Astrocyte (in vitro differentiated cells and primary cell): ENCODE data around the gene CCDC12. TPM values are rescaled to one million over a fixed set of nuclear protein-coding genes. Genes with fewer than 3 reads are reported as not detected.
A peak's percentile ranks its signal among the peaks of the same experiment; 100 is the strongest.

Source experiments
- DNase-seq: peaks from one replicate; pipeline ENCODE4 v3.0.0-alpha.2; 2010; ENCODE audit warnings: low read depth
- FAIRE-seq: peaks from 2 replicates; lab custom pipeline; 2011; peaks lifted over from hg19 to GRCh38; lab: Jason Lieb, UNC
- H2AFZ ChIP-seq: 2 replicates; pipeline ENCODE4 v1.6.0; 2012; ENCODE audit warnings: low read depth, low read length, inconsistent platforms
- H3K27ac ChIP-seq: 2 replicates; pipeline ENCODE4 v1.5.1; 2011; ENCODE audit warnings: low read depth, low read length, inconsistent platforms
- H3K27me3 ChIP-seq: 2 replicates; pipeline ENCODE4 v1.6.0; 2011; ENCODE audit warnings: low read length, inconsistent platforms; ENCODE audit not compliant: insufficient read depth
- H3K36me3 ChIP-seq: 2 replicates; pipeline ENCODE4 v1.5.1; 2011; ENCODE audit warnings: low read length, inconsistent platforms; ENCODE audit not compliant: insufficient read depth
- H3K4me1 ChIP-seq: 2 replicates; pipeline ENCODE4 v1.5.1; 2011; ENCODE audit warnings: low read length, inconsistent platforms; ENCODE audit not compliant: insufficient read depth
- H3K4me2 ChIP-seq: 2 replicates; pipeline ENCODE4 v1.6.0; 2012; ENCODE audit warnings: low read length, inconsistent platforms
- H3K4me3 ChIP-seq: 2 replicates; pipeline ENCODE4 v1.5.1; 2011; ENCODE audit warnings: low read depth, mild to moderate bottlenecking, low read length, inconsistent platforms; ENCODE audit not compliant: insufficient read depth
- H3K79me2 ChIP-seq: 2 replicates; pipeline ENCODE4 v1.6.0; 2012; ENCODE audit warnings: mild to moderate bottlenecking, low read length, inconsistent platforms; ENCODE audit not compliant: insufficient read depth
- H3K9ac ChIP-seq: 2 replicates; pipeline ENCODE4 v1.6.0; 2012; ENCODE audit warnings: mild to moderate bottlenecking, low read length, inconsistent platforms
- H3K9me3 ChIP-seq: 2 replicates; pipeline ENCODE4 v1.5.1; 2012; ENCODE audit warnings: low read depth, mild to moderate bottlenecking, low read length, inconsistent platforms; ENCODE audit not compliant: insufficient read depth
- H4K20me1 ChIP-seq: 2 replicates; pipeline ENCODE4 v1.6.0; 2012; ENCODE audit warnings: low read length, inconsistent platforms; ENCODE audit not compliant: insufficient read depth
- H3K27ac Mint-ChIP-seq: one replicate; pipeline ENCODE4 v1.8.0; 2021; ENCODE audit warnings: mild to moderate bottlenecking, mixed read lengths; ENCODE audit not compliant: unreplicated experiment
- H3K27me3 Mint-ChIP-seq: one replicate; pipeline ENCODE4 v1.8.0; 2021; ENCODE audit warnings: low read depth, mixed read lengths; ENCODE audit not compliant: unreplicated experiment
- H3K36me3 Mint-ChIP-seq: one replicate; pipeline ENCODE4 v1.8.0; 2021; ENCODE audit warnings: low read depth, mixed read lengths; ENCODE audit not compliant: unreplicated experiment
- H3K4me1 Mint-ChIP-seq: one replicate; pipeline ENCODE4 v1.8.0; 2021; ENCODE audit warnings: low read depth, mixed read lengths; ENCODE audit not compliant: unreplicated experiment
- H3K4me3 Mint-ChIP-seq: one replicate; pipeline ENCODE4 v1.8.0; 2021; ENCODE audit warnings: mild to moderate bottlenecking, moderate library complexity, mixed read lengths; ENCODE audit not compliant: unreplicated experiment
- H3K9me3 Mint-ChIP-seq: one replicate; pipeline ENCODE4 v1.8.0; 2021; ENCODE audit warnings: mild to moderate bottlenecking, mixed read lengths; ENCODE audit not compliant: unreplicated experiment
- CTCF ChIP-seq: IDR thresholded peaks from 2 replicates; pipeline ENCODE4 v1.5.1; 2011; ENCODE audit warnings: low read depth, mild to moderate bottlenecking, inconsistent platforms, low read length, moderate library complexity; ENCODE audit not compliant: insufficient read depth
- EZH2 ChIP-seq: IDR thresholded peaks from 2 replicates; pipeline ENCODE4 v1.6.1; 2012; ENCODE audit warnings: mild to moderate bottlenecking, low read length, inconsistent platforms; ENCODE audit not compliant: insufficient read depth
- total RNA-seq: library from RNA; stranded (reverse); gene quantifications from 2 replicates; pipeline ENCODE4 v1.2.1, GENCODE V29; 2021

The CCDC12 gene
- total RNA-seq, 1 donor from 2014 or later = 29.0 TPM

- Histone ChIP-seq H3K9ac (peak overlapping the region; percentile 81), H3K4me2 (peak overlapping the region; percentile 97), H4K20me1 (peaks cover 2% of the 10 kb centered on the region), H3K27ac (no peak overlapping the region), H3K4me1 (peaks cover 9% of the 10 kb centered on the region), H3K36me3 (no peaks in the 10 kb centered on the region), H3K4me3 (peak overlapping the region; percentile 74), H3K27me3 (no peaks in the 10 kb centered on the region), H2AFZ (peak overlapping the region; percentile 95), H3K9me3 (no peaks in the 10 kb centered on the region), H3K79me2 (peaks cover 14% of the 10 kb centered on the region)
- H3K27ac Mint-ChIP-seq = no peak overlapping the region
- H3K27me3 Mint-ChIP-seq = peaks cover 3% of the 10 kb centered on the region
- peak overlapping the region; percentile 79 for H3K4me3 Mint-ChIP-seq
- TF ChIP-seq EZH2 (no peak), CTCF (no peak)
- no peak for DNase-seq
- H3K9me3 Mint-ChIP-seq = no peaks in the 10 kb centered on the region
- FAIRE-seq = no peak
- no peaks in the 10 kb centered on the region for H3K4me1 Mint-ChIP-seq
- peaks cover 2% of the 10 kb centered on the region for H3K36me3 Mint-ChIP-seq
These were observed 3.5 kb upstream of the CCDC12 start for GRCh38 chr3:46979958-46980497.

- Histone ChIP-seq H3K4me1 (peaks cover 17% of the 10 kb centered on the region), H3K36me3 (no peaks in the 10 kb centered on the region), H3K4me3 (peak within 1 kb of the TSS; percentile 74), H3K9ac (peak within 1 kb of the TSS; percentile 81), H3K9me3 (no peaks in the 10 kb centered on the region), H3K79me2 (peaks cover 22% of the 10 kb centered on the region), H3K27me3 (no peaks in the 10 kb centered on the region), H3K4me2 (peak within 1 kb of the TSS; percentile 97), H2AFZ (peak within 1 kb of the TSS; percentile 95), H4K20me1 (peaks cover 9% of the 10 kb centered on the region), H3K27ac (peak within 1 kb of the TSS; percentile 31)
- H3K4me3 Mint-ChIP-seq = peak within 1 kb of the TSS; percentile 81
- DNase-seq (peak; percentile 75), FAIRE-seq (no peak)
- peaks cover 3% of the 10 kb centered on the region for H3K27me3 Mint-ChIP-seq
- H3K4me1 Mint-ChIP-seq = peaks cover 7% of the 10 kb centered on the region
- TF ChIP-seq EZH2 (no peak), CTCF (no peak)
- peaks cover 4% of the 10 kb centered on the region for H3K36me3 Mint-ChIP-seq
- H3K9me3 Mint-ChIP-seq = no peaks in the 10 kb centered on the region
- peak within 1 kb of the TSS; percentile 87 for H3K27ac Mint-ChIP-seq
These were observed 2.7 kb upstream of the CCDC12 start, which contains the start of gene NBEAL2 for GRCh38 chr3:46978985-46979944. Gene NBEAL2 (plus strand): TSS chr3:46979666. CDS start chr3:46979862, 196 bp downstream.
